ENCODE measurements around the gene ACTL6B. TPM values are rescaled to one million over a fixed set of nuclear protein-coding genes. Genes with fewer than 3 reads are reported as not detected.

The ACTL6B gene
- total and polyA plus RNA-seq, 2 of the 13 experiments (the other 11 are each of a cell fraction or from before 2014, with no cell fraction given): not detected

GRCh38 chr7:100673302-100673941 lies 17.2 kb upstream of the ACTL6B start, which contains the start of gene GNB2 (continued):
- TF ChIP-seq ZBTB2 (CRISPR knock-in tag; IDR thresholded peaks at IDR 0.05; ENCODE audit: low read depth) (peak; percentile 95), SMARCE1 (IDR thresholded peaks at IDR 0.05; ENCODE audit: borderline replicate concordance) (no peak), AHR (CRISPR knock-in tag; IDR thresholded peaks at IDR 0.05) (0 out of 2 replicates have a peak, but pooled peaks have one; percentile 33), ZNF740 (CRISPR knock-in tag; IDR thresholded peaks at IDR 0.05) (no peak), HINFP (CRISPR knock-in tag; IDR thresholded peaks at IDR 0.05; ENCODE audit: low read depth) (0 out of 2 replicates have a peak, but pooled peaks have one; percentile 27), ZNF572 (CRISPR knock-in tag; IDR thresholded peaks at IDR 0.05) (0 out of 2 replicates have a peak, but pooled peaks have one; percentile 28), GTF2F1 (IDR thresholded peaks at IDR 0.05; ENCODE audit: low read length) (peak; percentile 87; the same call in 1 of the 2 replicates), TGIF2 (CRISPR knock-in tag; IDR thresholded peaks at IDR 0.05) (no peak), HES4 (CRISPR knock-in tag; IDR thresholded peaks at IDR 0.05; ENCODE audit: borderline replicate concordance) (no peak), MED13 (CRISPR knock-in tag; IDR thresholded peaks at IDR 0.05) (no peak), SAP130 (CRISPR knock-in tag; IDR thresholded peaks at IDR 0.05; ENCODE audit: low read depth) (peak; percentile 79), RAD51 (IDR thresholded peaks at IDR 0.05; ENCODE audit: borderline replicate concordance) (peak; percentile 99)
